Erythroblast (primary cell): ENCODE data around the gene TMOD2.
"Not testable (repeated sequence)": the region's sequence is repeated elsewhere in the genome, so short reads cannot be mapped to it uniquely, and the experiment has no call there.

Experiments used
- GATA1 ChIP-seq: IDR thresholded peaks from 2 replicates; pipeline ENCODE4 v1.6.1; 2011; ENCODE audit warnings: low read depth, mild to moderate bottlenecking, control low read depth, low read length, moderate library complexity
- POLR2A ChIP-seq: IDR thresholded peaks from 2 replicates; pipeline ENCODE4 v1.6.1; 2011; ENCODE audit warnings: mild to moderate bottlenecking, low read length

- not testable (repeated sequence) for TF ChIP-seq POLR2A, GATA1
Measured at GRCh38 chr15:51792474-51792873, 41.1 kb downstream of the TMOD2 start.
